Osteoblast (primary cell): ENCODE results near the gene ADCK2. TPM values are rescaled to one million over a fixed set of nuclear protein-coding genes. Genes with fewer than 3 reads are reported as not detected.
"Not testable (repeated sequence)": the region's sequence is repeated elsewhere in the genome, so short reads cannot be mapped to it uniquely, and the experiment has no call there.

ENCODE experiments used
- DNase-seq: peaks from one replicate; pipeline ENCODE4 v3.0.0; 2011; ENCODE audit warnings: low spot score, mixed read lengths; ENCODE audit not compliant: insufficient read length; ENCODE audit errors: missing footprints
- H2AFZ ChIP-seq: 2 replicates; pipeline ENCODE4 v1.6.0; 2011; ENCODE audit warnings: mild to moderate bottlenecking, low read length
- H3K27ac ChIP-seq: 2 replicates; pipeline ENCODE4 v1.5.1; 2011; ENCODE audit warnings: mild to moderate bottlenecking, low read depth, low read length, moderate library complexity
- H3K27me3 ChIP-seq: 2 replicates; pipeline ENCODE4 v1.6.0; 2012; ENCODE audit warnings: mild to moderate bottlenecking, control low read depth, inconsistent platforms, low read length, moderate library complexity; ENCODE audit not compliant: insufficient read depth
- H3K36me3 ChIP-seq: 2 replicates; pipeline ENCODE4 v1.5.1; 2011; ENCODE audit warnings: mild to moderate bottlenecking, low read length, control low read depth, moderate library complexity; ENCODE audit not compliant: insufficient read depth
- H3K4me1 ChIP-seq: 2 replicates; pipeline ENCODE4 v1.5.1; 2011; ENCODE audit warnings: mild to moderate bottlenecking, low read length, control low read depth, moderate library complexity; ENCODE audit not compliant: insufficient read depth
- H3K4me2 ChIP-seq: 2 replicates; pipeline ENCODE4 v1.6.0; 2011; ENCODE audit warnings: mild to moderate bottlenecking, low read length; ENCODE audit not compliant: insufficient read depth
- H3K4me3 ChIP-seq: fragments of 200-600 bp; sonication (generic); 3 replicates; pipeline ENCODE4 v1.5.1; 2012; ENCODE audit warnings: mild to moderate bottlenecking, low read length, inconsistent platforms; ENCODE audit not compliant: insufficient read depth
- H3K79me2 ChIP-seq: 2 replicates; pipeline ENCODE4 v1.6.0; 2012; ENCODE audit warnings: mild to moderate bottlenecking, low read length, control low read depth, inconsistent platforms; ENCODE audit not compliant: insufficient read depth
- H3K9me3 ChIP-seq: 2 replicates; pipeline ENCODE4 v1.5.1; 2011; ENCODE audit warnings: low read depth, low read length, control low read depth
- H4K20me1 ChIP-seq: 2 replicates; pipeline ENCODE4 v1.6.0; 2012; ENCODE audit warnings: mild to moderate bottlenecking, low read length, control low read depth; ENCODE audit not compliant: insufficient read depth
- total RNA-seq: library from RNA; depleted of rRNA; stranded (reverse); fragments of >200 nt; gene quantifications from 2 replicates; pipeline ENCODE4 v1.2.3, GENCODE V29; 2012
- TF ChIP-seq, protein P1 (sequence below): IDR thresholded peaks from 2 replicates; pipeline ENCODE4 v1.5.1; 2011; ENCODE audit warnings: mild to moderate bottlenecking, low read depth, low read length, moderate library complexity; ENCODE audit errors: extremely low read depth

The ADCK2 gene
- total RNA-seq, 1 donor: 28.6 TPM

DNA sequence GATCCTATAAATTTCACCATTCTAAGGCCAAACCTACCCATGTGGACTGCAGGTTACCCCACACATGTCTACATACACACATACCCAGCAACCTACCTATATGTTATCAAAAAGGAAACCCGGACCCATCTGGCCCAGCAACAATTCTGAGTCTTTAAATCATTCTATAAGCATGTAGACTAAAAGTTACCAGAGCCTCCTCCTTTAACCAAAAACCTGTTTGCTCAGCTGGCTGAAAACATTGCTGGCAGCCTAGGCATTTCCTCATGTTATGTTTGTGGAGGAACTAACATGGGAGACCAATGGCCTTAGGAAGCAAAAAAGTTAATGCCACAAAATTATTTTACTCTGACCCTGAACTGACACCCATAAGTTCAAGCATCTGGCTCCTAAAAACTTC lies 5.3 kb upstream of the ADCK2 start:
- no peaks in the 10 kb centered on the region for H3K4me1 ChIP-seq
- no peaks in the 10 kb centered on the region for H3K36me3 ChIP-seq
- H3K4me2 ChIP-seq: no peak overlapping the region

DNA sequence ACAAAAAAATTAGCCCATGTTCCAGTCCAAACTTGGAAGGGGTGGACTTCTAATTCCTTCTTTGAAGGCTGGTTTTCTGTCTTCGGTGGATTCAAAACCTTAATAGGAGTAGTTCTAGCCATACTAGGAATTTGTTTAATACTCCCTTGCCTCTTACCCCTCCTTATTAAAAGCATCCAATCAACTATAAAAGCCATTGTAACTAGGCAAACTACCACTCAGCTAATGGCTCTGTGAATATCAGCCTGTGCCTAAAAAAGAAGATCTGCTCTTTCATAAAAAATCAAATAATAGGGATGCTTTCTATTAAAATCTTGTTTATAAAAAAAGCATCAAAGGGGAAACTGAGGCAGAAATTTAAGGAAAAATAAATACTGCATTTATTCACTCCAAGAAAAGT lies 4.1 kb upstream of the ADCK2 start:
- Histone ChIP-seq H3K27ac (no peak overlapping the region), H3K79me2 (no peaks in the 10 kb centered on the region), H3K36me3 (no peaks in the 10 kb centered on the region), H3K4me3 (no peak overlapping the region), H3K27me3 (no peaks in the 10 kb centered on the region), H3K4me1 (peaks cover 2% of the 10 kb centered on the region), H4K20me1 (no peaks in the 10 kb centered on the region), H3K4me2 (no peak overlapping the region), H3K9me3 (no peaks in the 10 kb centered on the region), H2AFZ (no peak overlapping the region)
- no peak for DNase-seq
- TF ChIP-seq, protein P1, sequence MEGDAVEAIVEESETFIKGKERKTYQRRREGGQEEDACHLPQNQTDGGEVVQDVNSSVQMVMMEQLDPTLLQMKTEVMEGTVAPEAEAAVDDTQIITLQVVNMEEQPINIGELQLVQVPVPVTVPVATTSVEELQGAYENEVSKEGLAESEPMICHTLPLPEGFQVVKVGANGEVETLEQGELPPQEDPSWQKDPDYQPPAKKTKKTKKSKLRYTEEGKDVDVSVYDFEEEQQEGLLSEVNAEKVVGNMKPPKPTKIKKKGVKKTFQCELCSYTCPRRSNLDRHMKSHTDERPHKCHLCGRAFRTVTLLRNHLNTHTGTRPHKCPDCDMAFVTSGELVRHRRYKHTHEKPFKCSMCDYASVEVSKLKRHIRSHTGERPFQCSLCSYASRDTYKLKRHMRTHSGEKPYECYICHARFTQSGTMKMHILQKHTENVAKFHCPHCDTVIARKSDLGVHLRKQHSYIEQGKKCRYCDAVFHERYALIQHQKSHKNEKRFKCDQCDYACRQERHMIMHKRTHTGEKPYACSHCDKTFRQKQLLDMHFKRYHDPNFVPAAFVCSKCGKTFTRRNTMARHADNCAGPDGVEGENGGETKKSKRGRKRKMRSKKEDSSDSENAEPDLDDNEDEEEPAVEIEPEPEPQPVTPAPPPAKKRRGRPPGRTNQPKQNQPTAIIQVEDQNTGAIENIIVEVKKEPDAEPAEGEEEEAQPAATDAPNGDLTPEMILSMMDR: no peak

More for the DNA sequence above, 5.3 kb upstream of the ADCK2 start:
- Histone ChIP-seq H3K4me3 (no peak overlapping the region), H3K27me3 (no peaks in the 10 kb centered on the region), H2AFZ (no peak overlapping the region), H3K27ac (no peak overlapping the region), H3K79me2 (no peaks in the 10 kb centered on the region), H4K20me1 (no peaks in the 10 kb centered on the region), H3K9me3 (no peaks in the 10 kb centered on the region)
- no peak for DNase-seq
- TF ChIP-seq, protein P1: no peak

DNA sequence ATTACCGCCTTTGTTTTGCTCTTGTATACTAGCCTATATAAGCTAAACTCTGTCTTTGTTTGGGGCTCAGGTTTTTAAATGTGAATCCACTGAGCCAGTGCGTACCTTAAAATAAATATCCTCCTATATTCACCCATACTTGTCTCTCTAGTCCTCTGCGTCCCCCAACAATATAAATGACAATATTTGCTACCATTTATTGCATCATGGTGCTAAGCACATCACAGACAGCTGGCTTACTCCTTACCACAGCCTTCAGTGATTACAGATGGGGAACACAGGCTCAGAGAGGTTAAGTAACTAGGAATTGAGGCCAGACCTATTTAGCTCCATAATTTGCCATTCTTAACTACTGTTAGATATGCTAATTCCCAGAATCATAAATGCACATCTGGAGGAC lies 3.4 kb upstream of the ADCK2 start:
- Histone ChIP-seq H3K27me3 (no peaks in the 10 kb centered on the region), H4K20me1 (no peaks in the 10 kb centered on the region), H3K9me3 (no peaks in the 10 kb centered on the region), H3K79me2 (no peaks in the 10 kb centered on the region), H2AFZ (no peak overlapping the region), H3K36me3 (no peaks in the 10 kb centered on the region), H3K4me3 (no peak overlapping the region), H3K4me1 (peaks cover 4% of the 10 kb centered on the region), H3K4me2 (no peak overlapping the region), H3K27ac (no peak overlapping the region)
- DNase-seq: no peak
- TF ChIP-seq, protein P1: no peak

DNA sequence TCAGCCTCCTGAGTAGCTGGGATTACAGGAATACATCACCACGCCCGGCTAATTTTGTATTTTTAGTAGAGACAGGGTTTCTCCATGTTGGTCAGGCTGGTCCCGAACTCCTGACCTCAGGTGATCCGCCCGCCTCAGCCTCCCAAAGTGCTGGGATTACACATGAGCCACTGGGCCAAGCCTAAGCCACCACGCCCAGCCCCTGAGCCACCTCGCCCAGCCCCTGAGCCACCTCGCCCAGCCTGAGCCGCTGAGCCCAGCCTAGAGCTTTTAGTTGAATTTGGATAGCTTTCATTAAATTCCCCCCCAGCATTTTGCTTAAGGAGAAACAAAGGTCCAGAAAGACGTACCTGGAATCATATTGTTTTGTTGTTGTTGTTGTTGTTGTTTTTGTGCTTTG lies 2.9 kb upstream of the ADCK2 start:
- H3K9me3 ChIP-seq, H3K79me2 ChIP-seq, H3K27ac ChIP-seq, H3K27me3 ChIP-seq, H3K4me3 ChIP-seq, DNase-seq, H3K4me2 ChIP-seq, H3K36me3 ChIP-seq, H2AFZ ChIP-seq, H4K20me1 ChIP-seq, H3K4me1 ChIP-seq: not testable (repeated sequence)
